Gastrocnemius medialis (tissue), 4 donors: ENCODE data around the gene NEDD4L. TPM values are rescaled to one million over a fixed set of nuclear protein-coding genes. Genes with fewer than 3 reads are reported as not detected.

Experiments used
- ATAC-seq, 2 donors: fragments of 150-250 bp; one replicate each; pipeline ENCODE4 v1.9.1; 2016
- DNase-seq, 2 donors: peaks; one replicate each; pipeline ENCODE4 v3.0.0-alpha.2; 2019
- H3K27ac ChIP-seq, 4 donors: fragments of 200-600 bp; sonication (generic); 1 replicate in 1 of 4; 2 replicates in 3 of 4; pipeline ENCODE4 v1.5.1; 2016 to 2018; ENCODE audit warnings: mild to moderate bottlenecking in 2 of 4, moderate library complexity in 1 of 4
- H3K27me3 ChIP-seq, 3 donors: fragments of 200-600 bp; sonication (generic) in 2 of 3; 1 replicate in 1 of 3; 2 replicates in 2 of 3; pipeline versions ENCODE4 v1.5.1 to v1.6.0; 2016 to 2019; ENCODE audit warnings: mild to moderate bottlenecking in 1 of 3, moderate library complexity in 1 of 3
- H3K36me3 ChIP-seq, 2 donors: fragments of 200-600 bp; sonication (generic) in 1 of 2; one replicate each; pipeline ENCODE4 v1.5.1; 2017 to 2018
- H3K4me1 ChIP-seq, 2 donors: fragments of 200-600 bp; sonication (generic) in 1 of 2; one replicate each; pipeline ENCODE4 v1.5.1; 2016 to 2017; ENCODE audit warnings: mild to moderate bottlenecking in 2 of 2
- H3K4me3 ChIP-seq, 4 donors: fragments of 200-600 bp; sonication (generic) in 3 of 4; 1 replicate in 1 of 4; 2 replicates in 3 of 4; pipeline ENCODE4 v1.5.1; 2016 to 2019; ENCODE audit warnings: mild to moderate bottlenecking in 2 of 4
- H3K9me3 ChIP-seq, 3 donors: fragments of 200-600 bp; sonication (generic) in 2 of 3; 1 replicate in 1 of 3; 2 replicates in 2 of 3; pipeline ENCODE4 v1.5.1; 2016 to 2019
- CTCF ChIP-seq, 5 experiments: fragments of 450-650 bp in 3 of 5; fragments of 200-600 bp in 2 of 5; sonication (generic) in 2 of 5; IDR thresholded peaks in 4 of 5; conservative IDR thresholded peaks in 1 of 5; 1 replicate in 4 of 5; 2 replicates in 1 of 5; pipeline ENCODE4 v1.5.1; 2016 to 2019; ENCODE audit warnings: antibody characterized with exemption in 5 of 5, mild to moderate bottlenecking in 3 of 5, moderate library complexity in 3 of 5
- POLR2A ChIP-seq, 2 donors: fragments of 450-650 bp; IDR thresholded peaks; one replicate each; pipeline ENCODE4 v1.6.1; 2017; ENCODE audit warnings: antibody characterized with exemption in 2 of 2, mild to moderate bottlenecking in 2 of 2, moderate library complexity in 2 of 2
- in situ Hi-C, 4 donors: fragments of 200-750 bp; cut with MboI; loops; one replicate each; pipeline versions ENCODE4 v1.15.0 to v1.8.0; 2017; ENCODE audit warnings: low sequenced_read_pairs in 4 of 4
- intact Hi-C: fragments of 100-400 bp; cut with DNase I; formaldehyde crosslinking; loops from one replicate; pipeline ENCODE4 v1.15.1; 2023; ENCODE audit warnings: low total_unique reads
- total RNA-seq, 4 donors: library from RNA; depleted of rRNA; stranded (reverse); fragments of >200 nt; gene quantifications; one replicate each; pipeline versions ENCODE4 v1.1.0 to v1.2.3, GENCODE V29; 2016

Gene NEDD4L
- total RNA-seq, 4 donors from 2014 or later: 27.4 to 81.5 (median 51.5) TPM

- Histone ChIP-seq H3K27ac (no peak overlapping the region), H3K4me3 (no peak overlapping the region), H3K27me3 (no peaks in the 10 kb centered on the region), H3K9me3 (no peaks in the 10 kb centered on the region), H3K36me3 (no peaks in the 10 kb centered on the region), H3K4me1 (no peaks in the 10 kb centered on the region)
- ATAC-seq (no peak), DNase-seq (no peak)
- intact Hi-C loops: no loop called here
- TF ChIP-seq POLR2A (IDR thresholded peaks at IDR 0.05): no peak
- TF ChIP-seq CTCF (IDR thresholded peaks at IDR 0.05 in 4 of 5, conservative IDR thresholded peaks at IDR 0.05 in 1 of 5): no peak
- in situ Hi-C loops: loop anchor here in 1 of 4 donors (25.0 kb wide), 1 partner anchor 309 kb away; no protein-coding TSS in a partner anchor
Observed at GRCh38 chr18:58028109-58028784, 15.8 kb upstream of the NEDD4L start.

- in situ Hi-C loops: loop anchor here in 1 of 4 donors (25.0 kb wide), 1 partner anchor 305 kb away; no protein-coding TSS in a partner anchor
Observed at GRCh38 chr18:58032233-58032632, 11.8 kb upstream of the NEDD4L start.

GRCh38 chr18:58033216-58033615 is 10.8 kb upstream of the NEDD4L start:
- Histone ChIP-seq H3K27ac (no peak overlapping the region), H3K36me3 (no peaks in the 10 kb centered on the region), H3K4me1 (no peaks in the 10 kb centered on the region), H3K4me3 (no peak overlapping the region), H3K9me3 (no peaks in the 10 kb centered on the region), H3K27me3 (no peaks in the 10 kb centered on the region)
- TF ChIP-seq CTCF (IDR thresholded peaks at IDR 0.05 in 4 of 5, conservative IDR thresholded peaks at IDR 0.05 in 1 of 5) (no peak), POLR2A (IDR thresholded peaks at IDR 0.05) (no peak)
- in situ Hi-C loops: loop anchor here in 1 of 4 donors (25.0 kb wide), 1 partner anchor 304 kb away; no protein-coding TSS in a partner anchor
- DNase-seq (no peak), ATAC-seq (no peak)
- intact Hi-C loops: no loop called here

More at GRCh38 chr18:58032233-58032632, 11.8 kb upstream of the NEDD4L start:
- H3K36me3 ChIP-seq: no peaks in the 10 kb centered on the region
- ATAC-seq (no peak), DNase-seq (no peak)
- no peaks in the 10 kb centered on the region for H3K27me3 ChIP-seq
- no peak overlapping the region for H3K4me3 ChIP-seq
- no peaks in the 10 kb centered on the region for H3K4me1 ChIP-seq
- intact Hi-C loops: no loop called here
- no peaks in the 10 kb centered on the region for H3K9me3 ChIP-seq
- no peak overlapping the region for H3K27ac ChIP-seq
- TF ChIP-seq POLR2A (IDR thresholded peaks at IDR 0.05): no peak
- TF ChIP-seq CTCF (IDR thresholded peaks at IDR 0.05 in 4 of 5, conservative IDR thresholded peaks at IDR 0.05 in 1 of 5): no peak

- Histone ChIP-seq H3K4me3 (no peak overlapping the region), H3K27ac (no peak overlapping the region), H3K4me1 (no peaks in the 10 kb centered on the region), H3K9me3 (no peaks in the 10 kb centered on the region), H3K36me3 (no peaks in the 10 kb centered on the region), H3K27me3 (no peaks in the 10 kb centered on the region)
- DNase-seq (no peak), ATAC-seq (no peak)
- in situ Hi-C loops: loop anchor here in 1 of 4 donors (25.0 kb wide), 1 partner anchor 303 kb away; no protein-coding TSS in a partner anchor
- intact Hi-C loops: no loop called here
- TF ChIP-seq POLR2A (IDR thresholded peaks at IDR 0.05) (no peak), CTCF (IDR thresholded peaks at IDR 0.05 in 4 of 5, conservative IDR thresholded peaks at IDR 0.05 in 1 of 5) (no peak)
Observed at GRCh38 chr18:58034370-58034769, 9.7 kb upstream of the NEDD4L start.
